Muscle layer of colon (tissue), 2 donors: ENCODE measurements around the gene MNDA.

ENCODE experiments used
- H3K27ac ChIP-seq: one replicate; pipeline ENCODE4 v1.7.0; 2013; ENCODE audit warnings: low read depth, mild to moderate bottlenecking, low read length, moderate library complexity
- H3K27me3 ChIP-seq, 2 donors: one replicate each; pipeline ENCODE4 v1.7.0; 2013; ENCODE audit warnings: low read length in 2 of 2, mild to moderate bottlenecking in 2 of 2; ENCODE audit not compliant: insufficient read depth in 2 of 2, control insufficient read depth in 1 of 2
- H3K36me3 ChIP-seq: one replicate; pipeline ENCODE4 v1.7.0; 2013; ENCODE audit warnings: mild to moderate bottlenecking, low read length; ENCODE audit not compliant: insufficient read depth
- H3K4me1 ChIP-seq: one replicate; pipeline ENCODE4 v1.7.0; 2013; ENCODE audit warnings: mild to moderate bottlenecking, low read length; ENCODE audit not compliant: insufficient read depth
- H3K4me3 ChIP-seq, 2 donors: one replicate each; pipeline ENCODE4 v1.7.0; 2013; ENCODE audit warnings: low read length in 2 of 2, low read depth in 1 of 2, mild to moderate bottlenecking in 1 of 2, moderate library complexity in 1 of 2
- H3K9ac ChIP-seq: one replicate; pipeline ENCODE4 v1.7.0; 2013; ENCODE audit warnings: low read length
- H3K9me3 ChIP-seq: one replicate; pipeline ENCODE4 v1.7.0; 2013; ENCODE audit warnings: mild to moderate bottlenecking, low read length
- donor health status: abdominal sarcoma.
- donor health status: Adenocarcinoma of cecum.

MNDA gene

GRCh38 chr1:158830904-158831507, at the start of gene MNDA:
Gene MNDA, plus strand, starts transcription at chr1:158831351. Its CDS starts 10,803 bp downstream, at chr1:158842154.
- Histone ChIP-seq H3K9ac (no peak within 1 kb of the TSS), H3K27me3 (no peaks in the 10 kb centered on the region), H3K9me3 (no peaks in the 10 kb centered on the region), H3K36me3 (no peaks in the 10 kb centered on the region), H3K4me1 (no peaks in the 10 kb centered on the region), H3K4me3 (no peak within 1 kb of the TSS), H3K27ac (no peak within 1 kb of the TSS)

DNA sequence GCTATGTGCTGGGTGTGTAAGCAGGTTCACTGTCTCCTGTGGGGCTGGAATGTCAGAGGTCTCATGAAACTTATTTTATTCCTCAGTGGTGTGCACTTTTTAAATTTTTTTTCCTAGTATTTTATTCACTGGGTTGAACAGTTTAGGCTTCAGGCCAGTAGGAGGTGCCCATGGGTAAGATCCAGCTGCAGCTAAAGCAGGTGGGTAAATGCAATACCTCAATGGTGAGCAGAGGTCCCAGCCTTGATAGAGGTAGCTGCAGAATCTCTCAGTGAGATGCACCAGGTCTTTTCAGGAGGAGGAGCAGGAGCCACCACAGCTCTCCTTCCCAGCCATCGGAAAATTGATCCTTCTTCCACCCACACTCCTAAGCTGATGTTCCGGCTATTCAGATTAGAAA, 37.5 kb upstream of the MNDA start:
- Histone ChIP-seq H3K4me1 (no peaks in the 10 kb centered on the region), H3K9me3 (no peaks in the 10 kb centered on the region), H3K27ac (no peak overlapping the region), H3K36me3 (no peaks in the 10 kb centered on the region), H3K27me3 (no peaks in the 10 kb centered on the region), H3K9ac (no peak overlapping the region), H3K4me3 (no peak overlapping the region)

- H3K9ac ChIP-seq = no peak overlapping the region
- H3K36me3 ChIP-seq = no peaks in the 10 kb centered on the region
- H3K27me3 ChIP-seq = no peaks in the 10 kb centered on the region
- no peaks in the 10 kb centered on the region for H3K9me3 ChIP-seq
- H3K4me1 ChIP-seq = no peaks in the 10 kb centered on the region
- no peak overlapping the region for H3K4me3 ChIP-seq
- H3K27ac ChIP-seq = no peak overlapping the region
Observed at GRCh38 chr1:158794247-158794646, 36.9 kb upstream of the MNDA start.

- Histone ChIP-seq H3K4me3 (no peak overlapping the region), H3K27me3 (no peaks in the 10 kb centered on the region), H3K4me1 (no peaks in the 10 kb centered on the region), H3K36me3 (no peaks in the 10 kb centered on the region), H3K9ac (no peak overlapping the region), H3K9me3 (no peaks in the 10 kb centered on the region), H3K27ac (no peak overlapping the region)
Observed at GRCh38 chr1:158798531-158798930, 32.6 kb upstream of the MNDA start.

- Histone ChIP-seq H3K27ac (no peak overlapping the region), H3K9me3 (no peaks in the 10 kb centered on the region), H3K9ac (no peak overlapping the region), H3K36me3 (no peaks in the 10 kb centered on the region), H3K4me1 (no peaks in the 10 kb centered on the region), H3K4me3 (no peak overlapping the region), H3K27me3 (no peaks in the 10 kb centered on the region)
Observed at GRCh38 chr1:158799689-158800088, 31.5 kb upstream of the MNDA start.

DNA sequence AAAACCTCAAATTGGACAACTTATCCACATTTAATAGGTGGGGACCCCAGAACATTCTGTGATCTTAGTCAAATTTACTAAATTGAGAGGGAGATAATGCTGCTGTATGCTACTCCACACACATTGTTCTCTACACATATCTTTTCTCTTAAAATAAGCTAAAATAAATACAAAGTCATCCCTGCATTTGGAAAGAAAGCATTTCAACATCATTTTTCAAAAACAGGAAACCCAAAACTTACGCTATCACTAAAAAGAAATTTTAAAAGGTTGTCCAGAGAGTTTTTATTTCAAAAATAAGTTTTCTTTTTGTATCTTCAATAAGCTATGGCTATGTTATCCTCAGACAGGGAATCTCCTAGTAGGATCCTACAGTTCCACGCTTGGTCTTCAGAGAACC, 30.6 kb upstream of the MNDA start:
- Histone ChIP-seq H3K27ac (no peak overlapping the region), H3K4me3 (no peak overlapping the region), H3K36me3 (no peaks in the 10 kb centered on the region), H3K4me1 (no peaks in the 10 kb centered on the region), H3K9ac (no peak overlapping the region), H3K27me3 (no peaks in the 10 kb centered on the region), H3K9me3 (no peaks in the 10 kb centered on the region)

DNA sequence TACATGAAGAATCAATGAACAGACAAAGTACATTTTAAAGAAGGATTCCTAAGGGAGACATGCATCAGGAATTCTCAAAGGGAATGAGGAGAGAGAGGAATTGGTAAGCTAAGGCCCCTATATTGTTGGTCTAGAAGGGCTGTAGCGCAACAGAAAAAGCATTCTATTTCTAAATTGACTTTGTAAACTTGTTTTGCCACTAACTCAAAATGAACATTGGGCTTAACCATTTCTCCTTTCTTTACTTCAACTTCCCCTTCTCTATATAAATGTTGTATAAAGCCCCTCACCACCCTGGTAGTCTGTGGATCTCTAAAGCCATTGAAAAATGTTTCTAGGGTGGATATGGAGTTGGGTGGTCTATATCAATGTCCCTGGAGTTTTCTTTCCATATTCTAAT, 29.8 kb upstream of the MNDA start:
- Histone ChIP-seq H3K36me3 (no peaks in the 10 kb centered on the region), H3K4me1 (no peaks in the 10 kb centered on the region), H3K27ac (no peak overlapping the region), H3K27me3 (no peaks in the 10 kb centered on the region), H3K4me3 (no peak overlapping the region), H3K9ac (no peak overlapping the region), H3K9me3 (no peaks in the 10 kb centered on the region)

GRCh38 chr1:158803678-158804077, 27.5 kb upstream of the MNDA start:
- H3K4me1 ChIP-seq = no peaks in the 10 kb centered on the region
- no peaks in the 10 kb centered on the region for H3K36me3 ChIP-seq
- H3K27ac ChIP-seq = no peak overlapping the region
- no peaks in the 10 kb centered on the region for H3K27me3 ChIP-seq
- H3K4me3 ChIP-seq = no peak overlapping the region
- no peak overlapping the region for H3K9ac ChIP-seq
- no peaks in the 10 kb centered on the region for H3K9me3 ChIP-seq

- no peaks in the 10 kb centered on the region for H3K4me1 ChIP-seq
- no peaks in the 10 kb centered on the region for H3K27me3 ChIP-seq
- H3K9ac ChIP-seq = no peak overlapping the region
- H3K27ac ChIP-seq = no peak overlapping the region
- no peaks in the 10 kb centered on the region for H3K9me3 ChIP-seq
- H3K36me3 ChIP-seq = no peaks in the 10 kb centered on the region
- no peak overlapping the region for H3K4me3 ChIP-seq
Observed at GRCh38 chr1:158806916-158807536, 24.1 kb upstream of the MNDA start.

DNA sequence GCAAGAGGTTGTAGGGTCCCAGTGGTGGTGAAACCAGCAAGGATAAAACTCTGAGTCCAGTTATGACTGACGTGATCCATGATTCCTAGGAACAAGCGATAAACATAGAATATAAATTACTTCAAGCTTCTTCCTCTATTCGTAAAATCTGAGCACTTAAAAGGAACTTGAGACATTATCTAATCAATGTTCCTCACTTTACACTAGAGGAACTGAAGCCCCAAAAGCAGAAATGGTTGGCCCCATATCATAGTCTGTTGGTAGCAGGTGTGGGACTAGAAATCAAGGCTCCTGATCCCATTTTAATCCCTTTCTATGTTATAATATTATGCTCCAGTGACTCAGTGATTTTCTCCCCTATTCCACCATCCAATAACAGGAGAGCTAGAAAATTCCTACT, 21.9 kb upstream of the MNDA start:
- no peaks in the 10 kb centered on the region for H3K9me3 ChIP-seq
- no peaks in the 10 kb centered on the region for H3K4me1 ChIP-seq
- no peak overlapping the region for H3K4me3 ChIP-seq
- no peak overlapping the region for H3K9ac ChIP-seq
- H3K27me3 ChIP-seq = no peaks in the 10 kb centered on the region
- no peaks in the 10 kb centered on the region for H3K36me3 ChIP-seq
- H3K27ac ChIP-seq = no peak overlapping the region

GRCh38 chr1:158809862-158810261, 21.3 kb upstream of the MNDA start:
- Histone ChIP-seq H3K27ac (no peak overlapping the region), H3K9me3 (no peaks in the 10 kb centered on the region), H3K27me3 (no peaks in the 10 kb centered on the region), H3K4me3 (no peak overlapping the region), H3K4me1 (no peaks in the 10 kb centered on the region), H3K9ac (no peak overlapping the region), H3K36me3 (no peaks in the 10 kb centered on the region)

- Histone ChIP-seq H3K9me3 (no peaks in the 10 kb centered on the region), H3K4me1 (no peaks in the 10 kb centered on the region), H3K9ac (no peak overlapping the region), H3K36me3 (no peaks in the 10 kb centered on the region), H3K4me3 (no peak overlapping the region), H3K27me3 (no peaks in the 10 kb centered on the region), H3K27ac (no peak overlapping the region)
Observed at GRCh38 chr1:158810311-158810710, 20.8 kb upstream of the MNDA start.
